ENCODE measurements around the gene NUPR1.

- TF ChIP-seq CTCF (IDR thresholded peaks at IDR 0.05; ENCODE audit: insufficient read depth, low read length) (no peak), POLR2AphosphoS5 (IDR thresholded peaks at IDR 0.05; ENCODE audit: low read depth) (no peak), GABPA (IDR thresholded peaks at IDR 0.05; ENCODE audit: low read depth) (no peak), REST (IDR thresholded peaks at IDR 0.05; ENCODE audit: insufficient replicate concordance, low read depth) (no peak), SPI1 (IDR thresholded peaks at IDR 0.05; ENCODE audit: borderline replicate concordance, low read depth) (no peak)
Observed at GRCh38 chr16:28495795-28496749, 42.7 kb downstream of the NUPR1 start.

Data from HL-60 (cell line).